NCI-H2227 (cell line): Measurements from ENCODE around the gene SPAG5.
"Not testable (repeated sequence)": the region's sequence is repeated elsewhere in the genome, so short reads cannot be mapped to it uniquely, and the experiment has no call there.

Source experiments
- DNase-seq: peaks from one replicate; lab custom pipeline; 2025; ENCODE audit not compliant: unreplicated experiment; lab: John Stamatoyannopoulos, UW

The SPAG5 gene

DNA sequence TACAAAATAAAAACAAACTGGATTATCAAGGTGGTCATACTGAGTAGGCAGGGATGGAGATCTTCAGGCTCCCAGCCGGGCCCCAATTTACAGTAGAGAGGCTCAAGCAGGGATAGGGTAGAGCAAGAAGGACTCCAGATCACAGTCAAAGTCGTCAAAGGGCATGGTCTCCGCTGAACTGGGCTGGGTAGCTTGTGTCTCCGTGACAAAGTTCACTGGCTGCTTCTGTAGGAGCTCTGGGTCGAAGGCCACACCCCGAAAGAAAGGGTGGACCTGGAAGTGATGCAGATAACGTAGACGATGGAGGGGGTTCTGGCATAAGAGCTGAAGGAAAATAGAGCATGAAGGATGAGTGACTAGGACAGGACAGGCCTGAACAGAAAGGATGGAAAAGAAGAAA, 11.6 kb upstream of the SPAG5 start:
- DNase-seq, result no peak

DNA sequence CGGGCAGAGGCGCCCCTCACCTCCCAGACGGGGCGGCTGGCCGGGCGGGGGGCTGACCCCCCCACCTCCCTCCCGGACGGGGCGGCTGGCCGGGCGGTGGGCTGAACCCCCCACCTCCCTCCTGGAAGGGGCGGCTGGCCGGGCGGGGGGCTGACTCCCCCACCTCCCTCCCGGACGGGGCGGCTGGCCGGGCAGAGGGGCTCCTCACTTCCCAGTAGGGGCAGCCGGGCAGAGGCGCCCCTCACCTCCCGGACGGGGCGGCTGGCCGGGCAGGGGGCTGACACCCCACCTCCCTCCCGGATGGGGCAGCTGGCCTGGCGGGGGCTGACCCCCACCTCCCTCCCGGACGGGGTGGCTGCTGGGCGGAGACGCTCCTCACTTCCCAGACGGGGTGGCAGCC, 5.2 kb upstream of the SPAG5 start:
- not testable (repeated sequence) for DNase-seq

DNA sequence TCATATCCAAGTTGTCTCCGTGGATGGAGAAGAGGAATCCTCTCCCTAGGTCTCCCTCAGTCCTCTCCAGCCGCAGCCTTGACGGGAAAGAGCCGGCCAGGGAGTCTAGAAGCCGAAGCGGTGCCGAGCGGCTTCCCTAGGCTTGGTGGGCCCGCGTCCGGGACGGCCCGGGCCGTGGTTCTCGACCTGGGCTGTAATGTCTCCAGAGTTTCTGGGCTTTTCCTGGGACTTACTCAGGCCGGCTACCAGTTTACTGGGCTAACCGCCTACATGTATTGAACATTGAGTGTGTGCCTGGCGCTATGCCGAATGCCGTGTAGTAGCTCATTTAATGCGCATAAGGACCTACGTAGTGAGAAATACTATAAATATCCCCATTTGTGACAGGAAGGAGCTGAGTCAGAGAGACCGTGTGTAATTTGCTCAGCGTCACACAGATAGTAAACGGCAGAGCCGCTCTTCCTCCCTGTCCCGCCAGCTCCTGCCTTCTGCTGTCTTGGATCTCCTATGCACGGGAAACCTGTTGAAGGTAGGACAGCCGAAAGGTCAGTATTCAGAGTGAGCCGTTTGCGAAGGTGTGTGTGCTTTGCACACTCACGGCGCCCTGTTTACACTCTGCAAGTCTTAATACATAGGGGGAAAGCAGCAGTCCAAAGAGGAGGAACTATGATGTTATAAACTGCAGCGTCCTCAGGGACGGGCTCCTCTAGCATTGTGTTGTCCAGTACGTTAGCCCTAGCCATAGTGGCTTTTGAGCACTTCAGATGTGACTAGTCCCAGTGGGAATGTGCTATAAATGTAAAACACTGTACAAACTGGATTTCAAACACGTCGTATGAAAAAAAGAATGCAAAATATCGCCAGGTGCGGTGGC, 723 bp upstream of the SPAG5 start:
- peak; percentile 67 for DNase-seq

DNA sequence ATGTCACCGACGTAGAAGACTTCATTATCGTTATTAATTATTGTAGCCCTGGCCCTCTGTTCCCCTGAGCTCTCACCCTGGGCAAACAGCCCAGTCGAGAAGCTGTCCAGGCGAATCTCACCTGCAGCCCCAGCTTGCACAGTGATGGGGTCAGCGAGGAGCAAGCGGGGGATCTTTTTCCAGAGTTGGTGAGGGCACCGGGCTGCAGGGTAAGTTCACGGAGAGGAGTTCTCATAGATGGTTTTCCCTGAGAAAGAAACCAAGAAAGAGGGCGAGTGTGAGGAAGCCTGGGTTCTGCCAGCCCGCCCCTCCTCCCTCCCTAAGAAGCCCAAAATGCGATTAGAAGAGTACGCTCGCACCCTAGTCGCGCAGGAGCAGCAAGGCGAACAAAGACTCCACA, 436 bp downstream of the SPAG5 start:
- DNase-seq, result no peak

DNA sequence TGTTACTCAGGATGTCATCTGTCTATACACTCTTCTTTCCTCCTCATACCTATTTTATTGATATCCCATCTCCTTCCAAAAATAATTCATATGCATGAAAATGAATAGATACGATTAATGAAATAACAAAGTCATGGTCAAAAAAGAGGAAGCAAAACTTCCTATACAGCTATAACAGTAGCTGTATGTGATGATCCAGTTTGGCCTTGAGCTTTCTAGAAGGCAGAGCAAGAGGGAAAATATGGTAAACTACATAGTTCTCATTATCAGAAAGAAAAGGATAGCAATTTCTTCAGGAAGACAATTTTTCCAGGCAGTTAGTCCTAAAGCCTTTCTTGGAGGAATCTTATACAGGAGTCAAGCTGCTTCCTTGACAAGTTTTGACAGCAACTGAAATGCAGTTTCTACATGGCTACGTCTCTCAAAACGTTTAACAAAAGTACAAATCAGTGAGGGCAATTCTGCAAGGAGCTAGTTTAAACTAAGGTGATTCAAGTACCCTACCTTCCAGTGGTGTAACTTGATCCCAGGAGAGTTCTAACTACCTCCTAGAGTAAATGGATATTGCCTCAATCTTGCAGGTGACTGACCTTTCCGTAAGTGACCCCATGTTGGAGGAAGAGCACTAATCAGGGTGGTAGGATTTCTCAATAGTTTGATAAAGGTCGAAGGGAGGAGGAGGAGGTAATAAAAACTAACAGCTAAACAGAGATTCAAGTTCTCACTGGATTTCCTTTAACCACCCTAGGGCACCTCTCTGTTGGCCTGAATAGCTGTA, 1.0 kb downstream of the SPAG5 start:
- no peak for DNase-seq

DNA sequence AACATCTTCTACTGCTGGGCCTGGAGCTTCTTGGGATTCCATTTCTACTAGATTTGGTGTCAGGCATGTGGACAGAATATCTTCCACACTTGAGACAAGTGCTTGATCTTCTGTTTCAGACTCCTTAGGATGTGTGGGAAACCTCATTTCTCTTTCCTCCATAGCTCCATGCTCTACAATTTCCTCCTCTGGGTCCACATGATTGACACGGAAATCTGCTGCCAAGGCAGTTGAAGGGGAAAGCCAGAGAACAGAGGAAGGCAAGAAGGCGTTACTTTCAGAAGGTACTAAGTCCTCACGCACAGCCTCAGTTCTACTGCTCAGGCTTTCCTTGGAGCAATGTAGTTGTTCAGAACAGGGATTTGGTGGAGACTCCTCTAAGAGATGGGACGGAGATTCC, 6.6 kb downstream of the SPAG5 start:
- no peak for DNase-seq

DNA sequence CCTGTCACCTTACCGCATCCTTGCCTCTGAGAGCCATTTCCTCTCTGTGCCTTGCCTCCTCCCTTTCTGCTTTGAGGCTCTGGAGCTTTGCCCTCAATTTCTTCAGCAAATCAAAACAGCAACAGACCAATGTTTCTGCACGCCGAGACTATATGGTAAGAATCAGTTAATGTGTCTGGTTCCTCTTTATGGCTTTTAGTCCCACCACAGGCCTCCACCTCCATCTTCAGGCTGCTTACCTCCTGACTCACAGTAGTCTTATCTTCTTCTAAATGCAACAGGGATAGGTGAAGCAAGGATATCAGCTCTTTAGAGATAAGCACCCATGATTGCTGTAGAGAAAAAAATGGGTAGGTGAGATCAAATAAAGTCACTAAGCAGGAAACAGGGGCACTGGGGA, 13.0 kb downstream of the SPAG5 start:
- DNase-seq, result no peak

DNA sequence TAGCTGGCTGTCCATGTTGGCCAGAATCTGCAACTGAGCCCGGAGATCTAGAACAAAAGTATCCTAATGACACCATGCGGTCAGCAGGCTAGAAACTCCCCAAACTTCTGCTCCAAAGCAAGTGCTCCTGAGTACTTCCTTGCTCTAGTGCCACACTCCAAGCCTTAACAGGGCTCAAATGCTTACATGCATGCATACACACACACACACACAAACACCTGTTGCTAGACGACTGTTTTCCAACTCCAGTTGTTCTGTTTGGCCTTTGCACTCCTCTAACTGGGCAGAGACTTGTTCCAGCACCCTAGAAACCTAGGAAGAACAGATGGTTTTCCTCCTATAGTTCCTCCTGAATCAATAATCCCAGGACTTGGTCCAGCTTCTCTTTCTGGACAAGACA, 14.4 kb downstream of the SPAG5 start:
- DNase-seq, result no peak

DNA sequence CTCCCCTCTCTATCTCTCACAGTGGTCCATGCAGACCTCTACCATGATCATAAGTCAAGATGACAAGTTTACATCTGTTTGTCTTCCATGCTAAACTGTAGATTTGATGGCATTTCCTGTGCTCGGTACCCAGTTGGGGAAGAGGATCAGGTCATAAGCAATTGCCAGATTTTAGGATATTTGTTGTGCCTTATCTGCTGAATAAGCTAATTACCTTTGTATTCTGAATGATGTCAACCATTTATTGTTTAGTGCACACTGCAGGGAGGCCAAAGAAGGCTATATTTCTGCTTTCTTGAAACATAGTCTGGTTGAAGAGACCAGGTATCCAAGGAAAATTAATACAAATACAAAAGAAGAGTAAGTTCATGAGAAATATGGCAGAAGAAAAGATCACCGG, 16.3 kb downstream of the SPAG5 start:
- DNase-seq, result no peak

DNA sequence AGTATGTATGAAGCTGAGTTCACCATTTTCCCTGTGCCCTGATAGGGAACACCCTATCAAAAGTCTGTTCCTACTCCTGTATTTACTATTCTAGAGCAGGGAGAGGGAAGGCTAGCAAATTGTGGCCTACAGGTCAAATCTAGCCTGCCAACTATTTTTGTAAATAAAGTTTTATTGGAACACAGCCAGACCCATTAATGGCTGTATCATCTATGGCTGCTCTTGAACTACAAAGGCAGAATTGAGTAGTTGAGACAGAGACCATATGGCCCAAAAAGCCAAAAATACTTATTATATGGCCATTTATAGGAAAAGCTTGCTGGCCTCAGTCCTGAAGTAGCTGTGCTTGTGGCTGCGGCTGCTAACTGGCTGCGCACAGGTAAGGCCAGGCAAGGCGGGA, 17.9 kb downstream of the SPAG5 start:
- DNase-seq, result no peak

DNA sequence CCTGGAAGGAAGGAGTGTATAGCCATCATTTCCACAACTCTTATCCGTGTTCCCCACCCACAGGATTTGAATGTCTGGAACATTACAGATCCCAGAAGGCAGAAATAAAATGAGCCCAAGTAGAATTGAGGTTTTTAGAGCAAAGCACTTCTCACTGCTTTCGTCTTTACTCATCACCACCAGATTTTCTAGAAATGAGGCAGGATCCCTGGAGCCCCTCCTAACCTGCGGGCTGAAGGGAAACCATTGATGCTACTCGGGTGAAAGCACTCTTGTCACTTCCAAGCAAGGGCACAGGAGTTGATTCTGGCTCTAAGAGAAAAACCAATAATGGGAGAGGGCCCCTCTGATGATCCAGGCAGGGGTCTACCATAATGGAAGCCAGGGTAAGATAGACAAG, 19.3 kb downstream of the SPAG5 start:
- DNase-seq, result no peak

DNA sequence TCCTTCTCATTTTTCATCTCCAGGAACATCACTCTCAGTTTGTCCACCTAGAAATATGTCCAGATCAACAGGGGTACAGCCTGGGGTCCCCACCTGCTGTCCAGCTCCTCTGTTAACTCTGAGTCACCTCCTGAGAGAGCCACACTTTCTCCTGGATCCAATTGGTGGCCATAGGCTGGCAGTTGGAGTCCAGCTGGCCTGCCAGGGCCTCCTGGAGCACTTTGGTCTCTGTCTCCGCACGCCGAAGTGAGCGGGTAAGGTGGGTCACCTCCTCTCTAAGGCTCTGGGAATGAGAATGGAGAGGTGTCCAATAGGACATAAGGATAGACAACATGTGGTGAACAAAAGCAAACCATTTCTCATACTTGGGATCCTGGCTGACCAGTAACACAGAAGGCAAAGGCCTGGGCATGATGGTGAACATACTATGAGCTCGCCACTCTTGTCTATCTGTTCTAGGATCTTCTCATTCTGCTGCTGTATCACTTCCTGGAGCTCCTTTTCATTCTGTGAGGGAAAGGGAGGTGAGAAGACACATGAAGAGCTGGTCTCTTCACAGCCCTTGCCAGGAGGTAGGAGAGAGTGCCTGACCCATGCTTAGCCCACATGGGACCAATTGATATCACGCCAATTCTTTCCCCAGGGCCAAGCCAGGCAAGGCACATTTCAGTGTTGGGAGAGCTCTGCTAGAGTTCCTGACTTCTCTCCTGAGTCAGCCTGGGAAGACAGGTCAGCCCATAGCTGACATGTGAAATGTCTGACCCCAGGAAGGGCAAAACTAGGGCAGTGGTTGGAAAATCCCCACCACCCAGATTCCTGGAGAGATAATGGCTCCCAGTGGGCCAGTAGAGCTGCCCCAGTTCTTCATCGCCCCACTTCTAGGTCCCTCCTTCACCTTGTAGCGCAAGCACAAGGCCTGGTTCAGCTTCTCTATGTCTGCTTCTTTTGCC, 20.3 kb downstream of the SPAG5 start:
- DNase-seq, result no peak

DNA sequence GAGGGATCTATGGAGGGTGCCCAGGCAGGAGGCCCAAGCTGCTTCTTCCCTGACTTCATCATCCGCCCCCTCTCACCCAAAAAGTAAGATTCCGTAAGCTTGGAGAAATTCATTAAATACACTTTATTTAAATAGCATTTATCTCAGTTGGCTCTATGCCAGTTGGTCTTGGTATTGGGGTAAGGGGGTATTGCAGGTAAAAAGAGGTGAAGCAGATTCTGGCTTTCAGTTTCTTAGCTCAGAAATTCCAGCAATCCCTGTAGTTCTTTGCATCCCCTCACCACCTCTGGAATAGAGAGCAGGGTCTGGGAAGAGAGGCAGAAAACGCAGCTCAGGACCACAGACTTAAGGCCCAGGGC, 21.4 kb downstream of the SPAG5 start:
- DNase-seq, result no peak

DNA sequence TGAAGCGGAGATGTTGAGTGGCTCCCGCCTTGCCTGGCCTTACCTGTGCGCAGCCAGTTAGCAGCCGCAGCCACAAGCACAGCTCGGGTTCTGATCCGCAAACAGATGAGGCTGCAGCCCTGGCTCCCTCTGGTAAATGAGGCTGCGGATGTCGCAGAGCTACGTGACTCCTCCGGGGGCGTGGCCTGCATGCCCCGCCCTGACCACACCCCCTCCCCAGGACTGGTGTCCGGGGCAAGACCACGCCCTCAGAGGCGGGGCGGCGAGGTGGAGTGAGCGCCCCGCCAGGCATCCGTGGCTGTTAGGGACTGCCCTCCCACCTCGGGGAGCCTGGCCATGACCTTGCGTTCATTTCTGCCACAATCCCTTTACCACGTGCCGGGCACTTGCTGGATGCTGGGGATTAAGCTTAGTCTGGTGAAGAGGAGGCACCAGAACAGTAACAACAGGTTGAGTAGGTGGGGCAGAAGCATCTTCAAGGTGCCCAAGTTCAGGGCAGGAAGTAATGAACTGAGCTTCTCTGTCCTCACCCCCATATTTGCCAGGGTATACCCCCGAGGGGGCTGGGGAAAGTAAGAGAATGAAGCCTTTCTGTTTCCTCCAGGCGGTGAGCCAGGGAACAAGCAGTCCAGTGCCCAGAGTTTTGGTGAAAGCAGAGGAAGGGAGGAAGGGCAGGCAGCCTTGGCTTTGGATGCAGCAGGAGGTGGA, 21.9 kb downstream of the SPAG5 start, which contains the start of gene ALDOC:
ALDOC (minus strand) TSS at position 138 of the 708 bp plus-strand sequence. CDS start 1,363 bp downstream, outside the sequence.
- peak; percentile 96 for DNase-seq

DNA sequence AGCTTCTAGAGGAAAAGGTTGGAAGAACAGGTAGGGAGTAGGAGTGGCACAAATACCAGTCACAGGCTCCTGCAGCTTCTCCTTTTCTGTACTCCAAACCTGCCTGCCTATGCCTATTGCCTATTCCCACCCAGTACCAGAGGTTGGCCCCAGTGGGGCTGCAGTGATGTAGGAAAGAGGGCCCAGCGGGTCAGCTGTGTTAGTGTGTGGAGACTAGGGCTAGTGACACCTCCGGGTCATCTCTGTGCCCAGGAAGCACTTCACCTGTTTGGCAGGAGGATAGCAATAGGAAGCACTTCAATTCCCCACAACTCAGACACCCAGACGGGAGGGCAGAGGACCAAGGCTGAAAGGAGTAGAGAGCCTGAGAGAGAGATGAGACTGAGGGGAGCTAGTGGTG, 22.8 kb downstream of the SPAG5 start:
- DNase-seq, result not testable (repeated sequence)

DNA sequence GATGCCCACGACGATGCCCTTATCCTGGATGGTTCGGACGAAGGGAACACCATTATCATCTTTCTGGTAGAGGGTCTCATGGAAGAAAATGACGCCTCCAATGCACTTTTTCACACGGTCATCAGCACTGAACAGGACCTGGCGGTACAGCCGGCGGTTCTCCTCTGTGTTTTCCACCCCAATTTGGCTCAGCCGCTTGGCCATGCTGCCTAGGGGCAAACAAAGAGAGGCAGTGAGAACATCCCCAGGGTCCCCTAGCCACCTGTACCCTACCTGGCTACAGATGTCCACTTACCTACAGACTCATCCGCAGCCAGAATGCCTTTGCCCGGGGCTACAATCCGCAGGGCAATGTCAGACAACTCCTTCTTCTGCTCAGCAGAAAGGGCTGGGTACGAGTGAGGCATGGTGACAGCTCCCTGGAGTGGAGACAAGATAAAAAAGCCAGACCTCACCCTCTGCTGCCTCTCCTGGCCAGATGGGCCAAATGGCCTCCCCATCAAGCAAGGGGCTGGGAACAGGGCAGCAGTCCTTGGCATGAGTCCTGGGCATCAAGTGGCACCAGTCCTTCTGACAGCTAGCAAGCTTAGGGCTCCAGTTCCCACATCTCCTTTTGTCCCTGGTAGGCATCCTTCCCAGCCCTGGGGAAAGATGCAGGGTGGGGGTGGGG, 23.6 kb downstream of the SPAG5 start:
- no peak for DNase-seq

DNA sequence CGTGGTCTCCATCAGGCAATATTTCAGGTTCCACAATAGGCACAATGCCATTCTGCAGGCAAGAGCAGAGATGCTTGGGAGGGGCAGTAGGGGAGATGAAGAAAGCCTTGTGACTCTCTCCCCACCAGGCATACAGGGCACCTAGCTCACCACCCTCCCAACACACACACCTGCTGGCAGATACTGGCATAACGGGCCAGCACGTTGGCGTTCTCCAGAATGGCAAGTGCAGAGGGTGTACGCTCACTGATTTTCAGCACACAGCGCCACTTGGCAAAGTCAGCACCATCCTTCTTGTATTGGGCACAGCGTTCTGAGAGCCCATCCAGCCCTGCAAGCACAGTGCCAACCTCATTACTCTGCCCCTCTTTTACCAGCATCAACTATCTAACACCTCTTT, 24.3 kb downstream of the SPAG5 start:
- DNase-seq, result no peak

DNA sequence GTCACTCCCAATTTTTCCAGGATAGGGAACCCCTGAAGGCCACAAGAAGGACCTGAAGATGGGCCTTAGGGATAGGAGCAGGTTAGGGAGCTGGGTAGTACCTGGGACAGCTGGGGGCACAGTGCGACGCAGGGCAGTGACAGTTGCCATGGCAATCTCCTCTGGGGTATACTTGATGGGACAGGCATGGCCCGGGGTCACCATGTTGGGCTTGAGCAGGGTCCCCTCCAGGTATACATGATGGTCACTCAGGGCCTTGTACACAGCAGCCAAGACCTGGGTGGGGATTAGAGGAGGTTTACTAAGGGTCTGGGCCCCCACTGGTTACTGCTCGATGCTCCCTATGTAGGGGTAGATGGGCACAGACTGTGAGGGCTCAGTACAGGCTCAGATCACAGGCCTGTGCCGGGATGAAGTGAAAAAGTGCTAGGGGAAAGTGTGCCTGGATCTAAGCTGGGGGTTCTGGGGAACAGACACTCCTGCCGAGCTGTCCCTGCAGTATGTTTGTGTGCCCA, 24.8 kb downstream of the SPAG5 start:
- no peak for DNase-seq

DNA sequence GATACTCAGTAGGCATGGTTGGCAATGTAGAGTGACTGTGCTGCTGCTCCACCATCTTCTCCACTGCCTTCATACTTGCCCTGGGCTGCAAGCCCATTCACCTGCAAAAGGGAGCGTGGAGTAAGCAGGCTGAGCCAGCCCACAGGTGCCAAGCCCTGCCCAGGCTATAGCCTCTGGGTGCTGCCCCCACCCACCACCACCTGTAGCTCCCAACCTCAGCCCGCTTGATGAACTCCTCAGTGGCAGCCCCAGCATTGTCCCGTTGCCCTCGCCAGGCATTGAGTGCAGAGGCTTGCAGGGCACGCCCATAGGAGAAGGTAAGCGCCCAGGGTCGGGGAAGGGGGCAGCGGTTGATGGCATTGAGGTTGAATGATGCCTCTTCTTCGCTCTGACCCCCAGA, 25.3 kb downstream of the SPAG5 start:
- no peak for DNase-seq

DNA sequence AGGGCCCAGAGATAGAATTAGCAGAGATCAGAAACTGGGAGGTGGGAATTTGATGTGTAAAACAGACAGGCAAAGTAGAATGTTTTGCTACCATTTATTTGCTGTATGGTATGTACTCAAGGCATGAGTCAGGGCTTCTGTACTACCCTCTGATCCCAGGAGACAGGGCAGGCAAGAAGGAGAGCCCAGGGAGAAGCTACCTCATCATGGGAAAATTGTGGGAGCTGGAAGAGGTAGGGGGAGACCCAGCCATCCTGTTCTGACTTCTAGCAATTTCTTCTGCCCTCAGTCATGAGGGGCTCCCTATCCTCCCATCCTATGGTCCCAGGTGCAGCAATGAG, 25.8 kb downstream of the SPAG5 start:
- DNase-seq, result no peak
